ENCODE measurements around the gene PCYT1A.
"Not testable (repeated sequence)": the region's sequence is repeated elsewhere in the genome, so short reads cannot be mapped to it uniquely, and the experiment has no call there.

The PCYT1A gene

GRCh38 chr3:196287440-196288140 lies at the start of gene PCYT1A:
PCYT1A (minus strand) TSS chr3:196287726; CDS start chr3:196270531, 17,195 bp downstream.
- DNase-seq, result peak; percentile 95

DNA sequence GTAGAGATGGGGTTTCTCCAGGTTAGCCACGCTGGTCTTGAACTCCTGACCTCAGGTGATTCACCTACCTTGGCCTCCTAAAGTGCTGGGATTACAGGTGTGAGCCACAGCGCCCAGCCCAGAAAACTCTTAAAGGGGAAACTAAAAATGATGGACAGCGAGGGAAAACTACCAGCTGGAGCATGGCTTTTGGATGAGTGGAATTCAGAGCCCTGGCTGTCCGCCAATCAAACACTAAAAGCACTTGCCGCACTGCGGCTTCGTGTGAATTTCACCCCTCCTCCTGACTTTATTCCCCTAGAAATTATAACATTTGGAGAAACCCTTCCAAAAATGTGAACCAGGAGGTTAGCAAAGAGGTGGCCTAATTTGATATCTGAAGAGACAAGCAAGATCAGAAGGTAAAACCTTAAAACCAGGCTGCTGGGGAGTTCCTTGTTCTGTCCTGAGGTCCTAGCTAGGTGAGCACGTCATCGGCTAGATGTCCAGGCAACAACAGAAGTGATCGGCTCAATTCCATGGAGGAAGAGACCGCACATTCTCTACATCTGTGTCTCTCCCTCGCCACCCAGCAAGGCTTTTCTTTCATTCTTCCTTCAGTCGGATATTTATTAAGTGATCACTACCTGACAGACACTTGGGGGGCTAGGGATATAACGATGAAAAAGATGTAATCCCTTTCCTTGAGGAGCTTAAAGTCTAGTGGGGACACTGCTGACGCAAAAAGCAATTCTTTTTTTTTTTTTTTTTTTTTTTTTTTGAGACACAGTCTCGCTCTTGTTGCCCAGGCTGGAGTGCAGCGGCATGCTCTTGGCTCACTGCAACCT lies 49.0 kb upstream of the PCYT1A start:
- no peak for DNase-seq

DNA sequence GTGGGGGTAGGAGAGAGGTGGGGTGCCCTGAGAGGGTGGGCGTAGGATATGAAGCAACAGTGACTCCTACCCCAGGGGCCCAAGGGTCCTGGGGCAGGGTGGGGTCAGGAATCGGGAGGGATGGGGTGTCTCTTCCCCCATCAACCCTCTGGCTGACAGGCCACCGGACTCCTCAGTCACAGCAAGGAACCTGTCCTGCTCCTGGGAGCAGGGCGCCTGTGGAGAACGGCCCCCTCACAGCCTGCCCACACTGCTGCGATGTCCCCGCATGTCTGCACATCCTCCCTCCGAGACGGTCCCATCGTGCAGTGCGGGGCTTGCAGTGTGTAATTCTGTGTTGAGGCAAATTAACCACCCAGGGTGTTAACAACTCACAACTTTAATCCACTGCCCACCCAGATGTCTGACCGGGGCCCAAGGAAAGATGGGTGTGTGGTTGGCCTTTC lies 48.0 kb upstream of the PCYT1A start:
- DNase-seq, result no peak

- DNase-seq, result no peak
Measured at GRCh38 chr3:196334982-196335381, 47.5 kb upstream of the PCYT1A start.

- DNase-seq, result no peak
Measured at GRCh38 chr3:196332168-196332567, 44.6 kb upstream of the PCYT1A start.

GRCh38 chr3:196327405-196327804 lies 39.9 kb upstream of the PCYT1A start:
- DNase-seq, result no peak

- DNase-seq, result no peak
Measured at GRCh38 chr3:196326936-196327335, 39.4 kb upstream of the PCYT1A start.

DNA sequence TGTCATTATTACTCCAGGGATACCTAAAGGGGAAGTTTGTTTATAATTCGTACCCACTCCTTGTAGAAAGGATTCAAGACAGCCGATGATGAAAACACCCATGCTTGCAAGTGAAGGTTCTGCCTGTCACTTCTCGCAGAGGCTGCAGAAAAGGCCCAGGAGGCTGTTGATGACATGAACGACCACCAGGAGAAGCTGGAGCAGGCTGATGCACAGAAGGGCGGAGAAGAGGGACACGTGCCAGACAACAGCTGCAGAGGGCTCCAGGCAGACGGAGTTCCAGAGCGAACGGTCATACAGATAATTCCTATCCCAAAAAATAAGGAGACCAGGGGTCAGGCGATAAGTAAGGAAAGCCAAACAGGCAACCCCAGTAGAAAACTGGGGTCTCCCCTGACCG lies 36.2 kb upstream of the PCYT1A start:
- peak; percentile 87 for DNase-seq

DNA sequence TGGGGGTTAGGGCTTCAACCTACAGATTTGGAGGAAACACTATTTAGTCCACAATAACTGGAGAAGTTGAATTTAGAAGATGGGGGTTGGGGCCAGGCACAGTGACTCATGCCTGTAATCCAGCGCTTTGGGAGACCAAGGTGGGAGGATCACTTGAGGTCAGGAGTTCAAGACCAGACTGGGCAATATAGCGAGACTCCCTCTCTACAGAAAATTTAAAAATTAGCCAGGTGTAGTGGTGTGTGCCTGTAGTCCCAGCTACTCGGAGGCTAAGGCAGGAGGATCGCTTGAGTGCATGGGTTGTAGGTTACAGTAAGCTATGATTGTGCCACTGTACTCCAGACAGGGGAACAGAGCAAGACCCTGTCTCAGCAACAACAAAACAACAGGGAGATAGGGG lies 35.5 kb upstream of the PCYT1A start:
- no peak for DNase-seq

- no peak for DNase-seq
Measured at GRCh38 chr3:196321162-196321561, 33.6 kb upstream of the PCYT1A start.

DNA sequence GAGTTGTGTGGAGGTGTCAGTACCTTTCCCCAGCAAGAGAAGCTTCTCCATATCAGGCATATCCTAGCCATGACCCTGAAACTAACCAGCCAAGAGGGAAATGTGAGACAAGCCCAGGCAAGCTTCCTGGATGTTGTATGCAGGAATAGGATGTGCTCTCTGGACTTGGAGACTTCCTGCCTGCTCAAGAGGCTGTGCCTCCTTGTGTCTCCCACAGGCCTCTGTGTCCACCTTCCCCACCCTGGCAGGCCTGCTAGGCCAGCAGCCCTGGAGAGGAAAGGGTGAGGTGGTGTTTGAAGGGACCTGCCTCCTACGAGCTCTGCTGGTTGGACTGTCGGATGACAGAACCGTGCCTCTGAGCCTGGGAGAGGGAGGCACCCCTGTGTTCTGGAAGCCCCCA lies 32.6 kb upstream of the PCYT1A start:
- no peak for DNase-seq

DNA sequence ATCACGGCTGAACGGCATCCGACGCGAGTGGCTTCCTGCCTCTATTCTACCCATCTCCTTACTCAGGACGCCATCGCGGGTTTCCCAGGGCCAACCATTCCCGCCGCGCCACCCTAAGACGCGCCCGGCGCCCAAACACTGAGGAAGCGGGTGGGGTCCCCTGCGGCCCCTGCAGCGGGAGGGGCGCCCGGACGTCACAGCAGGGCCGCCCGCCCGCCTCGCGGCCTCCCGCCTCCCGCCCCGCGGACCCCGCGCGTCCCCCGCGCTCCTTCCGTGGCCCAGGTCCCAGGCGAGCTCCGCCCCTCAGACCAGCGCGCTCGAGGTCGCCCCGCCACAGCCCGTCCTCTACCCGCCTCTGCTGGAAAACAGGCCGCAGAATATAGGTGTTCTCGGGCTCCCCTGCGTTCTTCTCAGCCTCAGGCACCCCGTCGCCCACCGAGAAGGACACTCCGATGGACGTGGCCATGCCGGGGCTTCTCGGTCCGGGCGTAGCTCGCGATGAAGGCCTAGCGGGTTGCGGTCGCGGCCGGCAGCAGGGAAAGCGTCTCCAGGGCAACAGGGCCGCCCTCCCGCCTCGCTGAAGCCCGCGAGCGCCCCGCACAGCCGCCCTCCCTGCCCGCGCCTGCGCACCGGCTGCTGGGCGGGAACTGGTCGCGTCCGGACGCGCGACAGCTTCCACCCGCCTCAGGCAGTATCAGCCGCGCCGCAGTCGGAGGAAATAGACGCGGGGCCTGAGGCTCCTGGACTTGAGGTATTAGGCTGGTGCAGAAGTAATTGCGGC lies 30.4 kb upstream of the PCYT1A start, which contains the start of gene DYNLT2B:
TSS of gene DYNLT2B (minus strand) at position 554 of the 781 bp plus-strand sequence. CDS start at position 466, 88 bp downstream.
- peak; percentile 85 for DNase-seq

GRCh38 chr3:196316799-196317686 lies 29.5 kb upstream of the PCYT1A start:
- DNase-seq, result not testable (repeated sequence)

DNA sequence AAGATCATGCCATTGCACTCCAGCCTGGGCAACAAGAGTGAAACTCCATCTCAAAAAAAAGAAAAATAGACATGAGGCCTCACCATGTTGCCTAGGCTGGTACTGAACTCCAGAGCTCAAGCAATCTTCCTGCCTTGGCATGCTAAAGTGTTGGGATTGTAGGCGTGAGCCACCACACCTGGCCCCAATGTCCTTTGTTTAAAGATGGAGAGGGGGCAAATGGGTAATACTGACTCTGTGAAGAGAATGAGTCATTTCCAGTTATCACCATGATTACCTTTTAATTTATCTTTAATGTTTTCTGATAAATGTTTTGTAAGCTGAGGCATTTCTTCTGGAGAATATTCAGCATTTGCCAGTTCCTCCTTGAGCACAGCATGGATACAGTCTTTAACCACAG lies 28.3 kb upstream of the PCYT1A start:
- DNase-seq, result no peak

DNA sequence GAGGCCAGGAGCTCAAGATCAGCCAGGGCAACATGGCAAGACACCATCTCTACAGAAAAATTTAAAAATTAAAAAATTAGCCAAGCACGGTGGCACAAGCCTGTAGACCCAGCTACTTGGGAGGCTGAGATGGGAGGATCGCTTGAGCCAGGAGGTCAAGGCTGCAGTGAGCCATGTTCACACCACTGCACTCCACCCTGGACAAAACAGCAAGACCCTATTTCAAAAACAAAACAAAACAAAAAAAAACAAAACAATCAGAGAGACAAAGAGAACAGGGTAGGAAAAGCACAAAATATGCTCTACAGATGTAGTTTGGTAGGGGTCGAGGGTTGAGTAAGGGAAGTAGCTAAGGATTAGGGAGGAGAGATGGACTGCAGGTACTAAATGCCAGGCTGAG lies 27.1 kb upstream of the PCYT1A start:
- no peak for DNase-seq

DNA sequence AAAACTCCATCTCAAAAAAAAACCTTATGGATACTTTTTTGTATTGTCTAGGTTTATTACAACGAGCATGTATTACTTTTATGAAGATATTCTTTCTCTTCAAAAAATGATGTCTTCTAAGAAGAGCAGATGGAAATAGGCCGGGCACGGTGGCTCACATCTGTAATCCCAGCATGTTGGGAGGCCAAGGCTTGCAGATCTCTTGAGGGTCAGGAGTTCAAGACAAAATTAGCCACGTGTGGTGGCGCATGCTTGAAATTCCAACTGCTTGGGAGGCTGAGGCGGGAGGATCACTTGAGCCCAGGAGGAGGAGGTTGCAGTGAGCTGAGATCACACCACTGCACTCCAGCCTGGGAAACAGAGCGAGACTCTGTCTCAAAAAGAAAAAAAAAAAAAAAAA lies 26.6 kb upstream of the PCYT1A start:
- DNase-seq, result not testable (repeated sequence)

DNA sequence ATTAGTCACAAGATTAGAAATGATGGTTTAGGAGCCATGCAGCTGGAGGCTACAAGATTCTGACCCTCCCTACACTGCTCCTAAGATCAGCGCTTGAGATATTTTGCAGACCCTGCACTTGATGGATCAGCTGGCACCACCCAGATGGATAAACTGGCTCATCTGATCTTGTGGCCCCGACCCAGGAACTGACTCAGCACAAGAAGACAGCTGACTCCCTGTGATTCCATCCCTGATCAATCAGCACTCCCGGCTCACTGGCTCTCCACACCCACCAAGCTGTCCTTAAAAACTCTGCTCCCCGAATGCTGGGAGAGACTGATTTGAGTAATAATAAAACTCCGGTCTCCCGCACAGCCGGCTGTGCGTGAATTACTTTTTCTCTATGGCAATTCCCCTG lies 15.4 kb upstream of the PCYT1A start:
- not testable (repeated sequence) for DNase-seq

DNA sequence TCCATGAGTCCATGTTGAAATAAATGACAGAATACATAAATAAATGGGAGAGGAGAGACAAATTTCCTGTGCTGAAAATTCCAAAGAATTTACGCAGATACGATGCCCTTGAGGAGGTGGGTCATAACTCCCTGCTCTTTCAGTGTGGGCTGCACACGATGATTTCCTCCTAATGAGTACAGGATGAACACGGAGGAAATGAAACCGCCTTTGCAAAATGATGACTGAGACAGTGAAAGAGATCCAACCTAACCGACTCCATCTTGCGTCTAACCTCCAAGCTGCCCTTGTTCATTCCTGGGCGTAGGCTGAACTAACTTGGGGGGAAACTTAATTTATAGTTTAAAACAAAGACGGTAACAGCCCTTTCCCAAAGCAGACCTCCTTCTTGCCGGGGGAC lies 15.0 kb upstream of the PCYT1A start:
- DNase-seq, result not testable (repeated sequence)

GRCh38 chr3:196298521-196298920 lies 11.0 kb upstream of the PCYT1A start:
- DNase-seq, result no peak

DNA sequence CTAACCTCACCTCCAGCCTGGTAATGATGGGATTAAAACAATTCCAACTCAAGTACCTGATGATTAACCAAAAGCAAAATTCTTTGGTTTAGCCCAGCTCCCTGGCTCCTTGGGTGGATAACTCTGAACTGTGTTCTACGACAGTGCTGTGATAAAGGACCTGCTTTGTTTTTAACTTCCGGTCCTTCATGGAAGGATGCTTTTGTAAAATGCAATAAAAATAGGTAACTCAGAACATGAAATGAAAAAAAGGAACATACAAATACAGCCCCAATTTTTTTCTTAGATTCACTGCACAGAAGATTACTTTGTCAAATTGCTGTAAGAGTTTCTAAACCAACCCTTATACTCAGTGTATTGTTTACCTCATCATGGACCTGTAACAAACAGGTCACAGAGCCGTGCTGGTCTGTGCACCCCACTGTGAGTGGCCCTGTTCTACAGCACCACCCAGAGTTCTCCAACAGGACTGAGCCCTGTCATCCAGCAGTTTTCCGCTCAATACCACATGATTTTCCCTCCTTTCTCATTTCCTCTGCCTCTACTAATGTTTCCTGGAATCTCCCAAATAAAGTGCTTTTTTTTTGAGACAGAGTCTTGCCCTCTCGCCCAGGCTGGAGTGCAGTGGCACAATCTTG lies 4.9 kb upstream of the PCYT1A start:
- no peak for DNase-seq

DNA sequence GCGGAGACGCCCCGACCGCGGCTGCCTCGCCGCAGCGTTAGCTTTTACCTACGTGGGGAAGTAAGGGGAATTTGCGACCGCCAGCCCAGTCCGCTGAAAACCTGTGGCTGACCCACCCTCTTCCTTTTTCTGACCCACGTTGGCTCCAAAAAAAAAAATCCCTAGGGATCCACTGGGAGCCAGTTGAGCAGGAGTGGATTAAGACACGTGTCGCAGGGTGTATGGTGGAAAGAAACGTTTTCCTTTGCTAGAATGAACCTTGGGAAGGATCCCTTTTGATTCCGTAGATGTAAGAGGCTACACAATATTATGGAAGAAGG lies 575 bp upstream of the PCYT1A start:
- DNase-seq, result no peak

GRCh38 chr3:196287090-196287439 lies 461 bp downstream of the PCYT1A start:
- DNase-seq, result no peak
